GM12872 (cell line): ENCODE results near the gene BHLHE40.

Source experiments
- CTCF ChIP-seq: IDR thresholded peaks from 3 replicates; pipeline ENCODE4 v1.5.1; 2011; ENCODE audit warnings: low read depth, mild to moderate bottlenecking, low read length, moderate library complexity; ENCODE audit not compliant: insufficient read depth

Gene BHLHE40

GRCh38 chr3:4982773-4983738 is 3.8 kb downstream of the BHLHE40 start:
- no peak for TF ChIP-seq CTCF

GRCh38 chr3:4983739-4984510 is 4.7 kb downstream of the BHLHE40 start:
- no peak for TF ChIP-seq CTCF

GRCh38 chr3:4984511-4984864 is 5.3 kb downstream of the BHLHE40 start:
- TF ChIP-seq CTCF, result no peak

- TF ChIP-seq CTCF, result no peak
Measured at GRCh38 chr3:4985330-4986174, 6.3 kb downstream of the BHLHE40 start.

GRCh38 chr3:4986175-4986781 is 7.0 kb downstream of the BHLHE40 start:
- no peak for TF ChIP-seq CTCF

GRCh38 chr3:4986782-4987537 is 7.7 kb downstream of the BHLHE40 start:
- TF ChIP-seq CTCF, result no peak
